Measurements from ENCODE around the gene IL1RL1.

IL1RL1 gene

DNA sequence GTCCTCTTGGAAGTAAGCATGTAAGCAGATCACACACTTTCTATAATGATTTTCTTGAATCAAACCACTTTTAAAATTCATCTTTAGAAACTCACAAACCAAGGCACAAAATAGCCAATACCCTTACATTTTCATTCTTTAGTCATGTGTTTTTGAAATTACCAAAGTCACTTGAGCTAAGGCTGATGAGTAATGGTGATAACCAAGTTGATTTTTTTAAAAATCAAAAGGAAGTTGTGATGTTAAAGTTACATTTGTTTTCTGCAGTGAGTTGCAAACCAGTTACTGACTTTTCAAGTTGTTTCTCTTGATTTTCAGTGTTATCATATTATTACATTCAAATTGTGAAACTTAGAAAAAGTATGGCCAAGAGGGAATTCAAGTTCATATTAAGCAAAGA, 90.1 kb downstream of the IL1RL1 start:
- Mint-ChIP-seq H3K27ac (peak overlapping the region; percentile 10), H3K4me3 (no peak overlapping the region), H3K9me3 (no peaks in the 10 kb centered on the region), H3K27me3 (no peaks in the 10 kb centered on the region), H3K36me3 (no peaks in the 10 kb centered on the region), H3K4me1 (peaks cover 28% of the 10 kb centered on the region)
